GM19397 (cell line): ENCODE results near the gene FAM161A.
"Not testable (repeated sequence)": the region's sequence is repeated elsewhere in the genome, so short reads cannot be mapped to it uniquely, and the experiment has no call there.

Experiments
- ATAC-seq: cut with Tn5 transposase; IDR thresholded peaks from one replicate; pipeline ENCODE4 v1.9.1; 2021; ENCODE audit warnings: mild to moderate bottlenecking, moderate library complexity; ENCODE audit not compliant: unreplicated experiment

The FAM161A gene

DNA sequence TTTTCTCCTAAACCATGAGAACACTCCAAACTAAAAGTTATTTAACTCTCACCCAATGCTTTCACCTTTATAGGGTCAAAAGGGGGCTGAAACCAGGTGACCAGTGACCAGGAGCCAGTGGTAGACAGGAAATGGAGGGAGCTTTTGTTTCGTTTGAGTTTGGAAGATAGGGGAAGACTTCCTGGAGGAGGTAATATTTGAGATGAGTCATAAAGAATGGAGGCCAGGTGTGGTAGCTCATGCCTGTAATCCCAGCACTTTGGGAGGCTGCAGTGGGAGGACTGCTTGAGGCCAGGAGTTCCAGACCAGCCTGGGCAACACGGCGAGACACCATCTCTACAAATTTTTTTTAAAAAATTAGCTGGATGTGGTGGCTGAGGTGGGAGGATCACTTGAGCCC is 8.5 kb downstream of the FAM161A start:
- no peak for ATAC-seq

DNA sequence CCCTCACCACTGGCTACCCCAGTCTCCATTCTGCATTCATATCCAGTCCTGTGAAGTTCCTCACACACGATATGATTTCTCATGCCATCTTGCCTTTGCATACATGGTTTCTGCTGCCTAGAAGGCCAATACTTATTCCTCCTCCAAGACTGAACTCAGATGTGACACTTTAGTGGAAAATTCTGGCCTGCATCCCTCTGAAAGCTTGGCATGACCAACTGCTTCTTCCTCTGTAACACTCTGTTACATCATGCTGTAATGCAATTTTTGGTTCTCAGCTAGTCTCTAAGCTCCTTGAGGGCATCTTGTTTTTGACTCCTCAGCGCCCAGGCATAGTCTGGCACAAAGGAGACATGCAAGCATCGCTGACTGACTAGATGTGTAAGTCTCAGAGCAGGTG is 12.6 kb downstream of the FAM161A start:
- ATAC-seq, result no peak

DNA sequence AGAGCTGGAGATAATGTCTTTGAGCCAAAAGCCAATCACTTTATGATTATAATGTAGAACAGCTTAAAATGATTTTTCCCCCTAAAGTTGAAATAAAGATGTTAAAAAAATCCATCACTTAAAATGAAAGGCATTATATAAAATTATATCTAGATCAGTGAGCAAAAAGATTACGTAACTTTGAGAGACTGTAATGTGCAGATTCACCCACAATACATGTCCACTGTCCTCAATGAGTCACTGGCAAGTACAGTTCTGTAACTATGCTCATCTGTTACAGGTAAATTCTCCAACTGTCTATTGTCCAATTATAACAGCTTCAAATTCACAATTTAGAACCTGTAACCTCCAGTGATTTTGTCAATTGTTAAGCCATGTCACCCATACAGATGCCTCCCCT is 19.0 kb downstream of the FAM161A start:
- ATAC-seq, result no peak

DNA sequence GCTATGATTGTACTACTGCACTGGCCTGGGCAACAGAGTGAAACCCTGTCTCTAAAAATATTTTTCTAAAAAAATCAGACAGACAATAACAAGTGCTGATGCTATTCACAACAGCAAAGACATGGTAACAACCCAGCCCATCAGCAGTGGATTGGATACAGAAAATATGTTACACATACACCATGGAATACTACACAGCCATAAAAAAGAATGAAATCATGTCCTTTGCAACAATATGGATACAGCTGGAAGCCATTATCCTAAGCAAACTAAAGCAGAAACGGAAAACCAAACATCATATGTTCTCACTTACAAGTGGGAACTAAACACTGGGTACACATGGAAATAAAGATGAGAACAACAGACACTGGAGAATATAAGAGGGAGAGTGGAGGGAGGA is 19.9 kb downstream of the FAM161A start:
- ATAC-seq, result no peak

DNA sequence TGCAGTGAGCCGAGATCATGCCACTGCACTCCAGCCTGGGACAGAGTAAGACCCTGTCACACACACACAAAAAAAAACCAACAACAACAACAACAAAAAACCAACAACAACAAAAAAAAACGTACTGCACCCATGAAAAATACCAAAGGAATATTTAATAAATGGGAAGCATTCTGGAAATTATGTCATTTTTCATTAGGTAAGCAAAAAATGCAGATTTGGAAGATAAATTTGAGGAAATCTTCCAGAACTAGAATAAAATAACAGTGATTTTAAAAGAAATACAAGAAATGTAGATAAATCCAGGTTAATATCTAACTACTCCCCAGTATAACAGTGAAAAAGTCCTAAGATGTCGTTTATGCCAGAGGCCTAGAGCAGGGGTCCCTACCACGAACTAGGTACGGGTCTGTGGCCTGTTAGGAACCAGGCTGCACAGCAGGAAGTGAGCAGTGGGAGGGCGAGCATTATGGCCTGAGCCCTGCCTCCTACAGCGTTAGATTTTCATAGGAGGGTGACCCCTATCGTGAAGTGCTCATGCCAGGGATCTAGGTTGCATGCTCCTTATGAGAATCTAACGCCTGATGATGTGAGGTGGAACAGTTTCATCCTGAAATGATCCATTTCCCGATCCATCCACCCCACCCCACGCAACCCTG is 21.5 kb downstream of the FAM161A start:
- ATAC-seq, result no peak

DNA sequence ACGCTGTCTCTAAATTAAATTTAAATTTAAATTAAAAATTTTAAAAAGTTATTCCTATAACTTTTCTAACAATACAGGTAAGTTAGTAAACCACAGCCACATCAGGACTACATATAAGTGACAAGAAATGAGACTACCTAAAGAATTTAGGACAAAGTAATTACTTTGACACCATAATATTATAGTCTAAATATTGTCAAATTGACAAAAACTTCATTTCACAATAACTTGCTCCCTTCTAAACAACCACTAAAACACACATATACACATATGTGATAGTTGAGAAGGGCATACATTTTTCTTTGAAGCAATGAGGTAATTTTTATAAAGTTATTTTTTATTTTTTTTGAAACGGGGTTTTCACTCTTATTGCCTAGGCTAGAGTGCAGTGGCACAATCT is 31.6 kb downstream of the FAM161A start:
- no peak for ATAC-seq

DNA sequence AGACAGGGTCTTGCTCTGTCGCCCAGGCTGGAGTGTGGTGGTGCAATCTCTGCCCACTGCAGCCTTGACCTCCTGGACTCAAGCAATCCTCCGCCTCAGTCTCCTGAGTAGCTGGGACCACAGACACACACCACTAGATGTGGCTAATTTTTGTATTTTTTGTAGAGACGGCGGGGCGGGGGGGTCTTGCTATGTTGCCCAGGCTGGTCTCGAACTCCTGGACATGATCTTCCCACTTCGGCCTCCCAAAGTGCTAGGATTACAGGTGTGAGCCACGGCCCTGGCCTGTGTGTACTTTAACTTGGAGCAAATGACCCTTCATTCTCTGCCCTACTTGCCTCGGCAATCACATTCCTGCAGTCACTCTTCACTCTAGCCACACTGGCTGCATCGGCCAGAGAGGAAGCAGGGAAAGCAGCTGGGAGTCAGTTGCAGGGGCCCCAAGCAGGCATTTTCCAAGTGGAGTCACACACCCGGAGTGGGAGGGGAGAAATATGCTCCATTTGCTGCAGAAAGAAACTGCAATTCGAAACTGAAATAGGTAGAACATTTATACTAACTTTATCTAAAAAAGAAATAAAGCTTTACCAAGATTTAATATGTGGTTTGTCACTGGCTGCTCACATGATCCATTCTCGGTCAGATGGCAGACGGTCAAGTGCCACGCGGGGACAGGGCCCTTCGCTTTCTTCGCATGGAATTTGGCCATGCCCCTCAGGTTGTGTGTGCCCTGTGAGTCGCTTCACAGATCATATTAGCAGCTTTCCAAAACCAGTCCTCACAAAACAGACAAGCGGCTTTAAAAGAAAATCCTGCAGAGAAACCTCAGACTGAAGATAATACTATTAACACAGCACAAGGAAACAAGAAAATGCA is 37.1 kb downstream of the FAM161A start:
- ATAC-seq, result no peak

DNA sequence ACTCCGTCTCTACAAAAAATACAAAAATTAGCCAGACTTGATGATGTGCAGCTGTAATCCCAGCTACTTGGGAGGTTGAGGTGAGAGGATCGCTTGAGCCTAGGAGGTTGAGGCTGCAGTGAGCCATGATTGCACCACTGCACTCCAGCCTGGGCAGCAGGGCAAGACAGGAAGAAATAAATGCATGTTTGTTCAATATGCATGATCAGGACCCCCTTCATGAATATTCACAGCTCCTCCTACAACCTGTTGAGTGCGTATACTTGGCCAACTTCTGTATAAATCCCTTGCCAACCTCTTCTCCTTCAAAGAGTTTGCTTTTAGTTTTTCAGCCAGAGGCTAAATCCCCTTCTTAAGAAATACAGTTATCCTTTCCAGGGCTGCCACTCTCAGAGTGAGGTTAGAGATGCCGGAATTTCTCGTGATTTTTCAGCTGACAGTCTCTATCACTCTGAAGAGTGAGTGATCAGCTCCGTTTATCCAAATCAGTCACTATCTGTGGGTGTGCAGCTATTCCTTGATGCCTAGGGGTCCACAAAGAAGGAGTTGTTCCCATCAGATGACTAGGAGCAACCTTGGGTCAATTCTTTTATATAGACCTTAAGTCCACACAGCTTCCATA is 39.2 kb downstream of the FAM161A start:
- no peak for ATAC-seq

DNA sequence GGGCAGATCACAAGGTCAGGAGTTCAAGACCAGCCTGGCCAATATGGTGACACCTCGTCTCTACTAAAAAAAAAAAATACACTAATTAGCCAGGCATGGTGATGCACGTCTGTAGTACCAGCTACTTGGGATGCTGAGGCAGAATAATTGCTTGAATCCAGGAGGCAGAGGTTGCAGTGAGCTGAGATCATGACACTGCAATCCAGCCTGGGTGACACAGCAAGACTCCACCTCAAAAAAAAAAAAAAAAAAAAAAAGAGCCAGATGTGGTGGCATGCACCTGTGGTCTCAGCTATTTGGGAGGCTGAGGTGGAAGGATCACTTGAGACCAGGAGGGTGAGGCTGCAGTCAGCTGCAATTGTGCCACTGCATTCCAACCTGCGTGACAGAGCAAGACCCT is 40.5 kb downstream of the FAM161A start:
- not testable (repeated sequence) for ATAC-seq

DNA sequence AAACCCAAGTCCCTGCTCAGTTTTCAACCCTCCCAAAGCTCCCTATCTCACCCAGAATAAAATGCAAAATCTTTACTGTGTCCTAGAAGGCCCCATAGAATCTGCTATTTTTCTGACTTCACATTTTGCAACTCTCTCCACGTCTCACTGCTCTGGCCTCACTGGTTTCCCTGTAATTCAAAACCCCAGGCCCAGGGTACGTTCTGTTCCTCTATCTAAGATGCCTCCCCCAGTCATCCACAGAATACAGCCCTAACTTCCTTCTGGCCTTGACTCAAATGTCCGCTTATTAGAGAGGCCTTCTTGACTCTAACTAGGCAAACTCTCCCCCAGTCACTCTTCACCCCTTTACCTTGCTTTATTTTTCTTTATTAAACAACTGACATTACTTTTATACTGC is 42.0 kb downstream of the FAM161A start:
- no peak for ATAC-seq

DNA sequence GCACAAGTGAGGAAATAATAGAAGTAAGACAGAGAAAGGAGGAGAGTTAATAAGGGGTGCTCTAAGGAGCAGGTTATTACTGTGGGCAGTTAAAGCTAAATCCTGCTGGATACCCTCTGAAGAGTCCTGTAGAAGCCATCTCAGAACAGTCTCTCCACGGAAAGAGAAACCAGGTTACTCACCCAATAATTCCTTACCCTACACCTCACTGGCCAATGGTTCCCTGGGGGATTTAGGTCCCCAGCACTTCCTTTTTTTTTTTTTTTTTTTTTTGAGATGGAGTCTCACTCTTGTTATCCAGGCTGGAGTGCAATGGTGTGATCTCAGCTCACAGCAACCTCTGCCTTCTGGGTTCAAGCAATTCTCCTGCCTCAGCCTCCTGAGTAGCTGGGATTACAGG is 43.7 kb downstream of the FAM161A start:
- ATAC-seq, result not testable (repeated sequence)

DNA sequence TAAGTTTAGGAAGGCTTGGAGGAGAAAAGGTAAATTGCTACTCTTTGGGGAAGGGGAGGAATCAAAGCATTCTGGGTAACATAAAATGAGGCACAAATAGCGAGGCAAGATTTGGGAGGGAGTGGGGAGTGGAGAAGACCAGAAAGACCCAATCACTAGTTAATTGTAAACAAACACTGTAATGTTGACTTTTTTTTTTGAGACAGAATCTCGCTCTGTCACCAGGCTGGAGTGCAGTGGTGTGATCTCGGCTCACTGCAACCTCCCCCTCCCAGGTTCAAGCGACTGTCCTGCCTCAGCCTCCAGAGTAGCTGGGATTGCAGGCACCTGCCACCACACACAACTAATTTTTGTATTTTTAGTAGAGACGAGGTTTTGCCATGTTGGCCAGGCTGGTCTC is 45.2 kb downstream of the FAM161A start:
- not testable (repeated sequence) for ATAC-seq

DNA sequence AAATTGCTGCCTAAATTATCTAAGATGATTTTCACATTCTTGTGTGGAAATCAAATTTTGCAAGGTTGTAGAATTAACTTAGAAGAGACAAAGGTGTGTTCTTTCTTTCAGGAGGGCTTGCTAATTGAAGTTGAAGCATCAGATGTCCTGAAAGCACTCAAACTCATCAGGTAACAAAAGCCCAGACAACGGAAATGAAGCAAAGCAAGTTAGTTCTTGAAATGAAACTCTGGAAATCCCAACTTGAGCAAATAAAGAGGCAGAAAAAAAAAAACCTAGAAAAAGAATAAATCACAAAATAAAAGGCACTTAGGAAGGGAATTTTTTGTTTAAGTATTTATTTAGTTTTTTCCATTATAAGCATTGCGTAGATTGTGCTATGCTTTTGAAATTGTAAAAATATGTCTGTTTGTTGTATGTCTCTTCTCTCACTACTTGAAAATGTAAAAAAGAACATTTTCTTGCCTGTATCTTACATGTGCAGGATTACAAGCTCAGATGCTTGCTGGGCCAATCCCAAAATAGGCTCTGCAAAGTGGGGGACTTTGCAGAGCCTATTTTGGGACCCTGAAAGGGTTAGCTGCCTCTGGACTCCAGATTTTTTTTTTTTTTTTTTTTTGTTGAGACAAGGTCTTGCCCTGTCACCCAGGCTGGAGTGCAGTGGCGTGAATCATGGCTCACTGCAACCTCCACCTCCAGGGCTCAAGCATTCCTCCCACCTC is 46.7 kb downstream of the FAM161A start:
- ATAC-seq, result no peak

DNA sequence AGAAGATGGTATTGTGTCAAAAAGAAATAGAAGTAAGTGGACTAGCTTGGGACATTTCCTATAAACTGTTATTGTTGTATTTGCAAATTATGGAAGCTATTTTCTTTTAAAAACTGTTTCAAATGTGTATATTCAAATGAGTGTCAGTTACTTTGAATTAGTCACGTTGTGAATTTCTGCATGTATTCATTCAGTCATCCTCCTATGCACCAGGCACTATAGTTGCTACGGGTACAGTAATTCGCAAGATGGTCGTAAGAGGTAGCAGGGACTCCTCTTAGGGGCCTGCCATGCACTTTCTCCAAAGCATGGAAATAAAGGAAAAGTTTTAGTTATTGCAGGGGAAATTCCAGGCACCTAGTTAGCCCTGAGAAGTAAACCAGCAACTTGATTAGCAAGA is 51.3 kb downstream of the FAM161A start:
- no peak for ATAC-seq

DNA sequence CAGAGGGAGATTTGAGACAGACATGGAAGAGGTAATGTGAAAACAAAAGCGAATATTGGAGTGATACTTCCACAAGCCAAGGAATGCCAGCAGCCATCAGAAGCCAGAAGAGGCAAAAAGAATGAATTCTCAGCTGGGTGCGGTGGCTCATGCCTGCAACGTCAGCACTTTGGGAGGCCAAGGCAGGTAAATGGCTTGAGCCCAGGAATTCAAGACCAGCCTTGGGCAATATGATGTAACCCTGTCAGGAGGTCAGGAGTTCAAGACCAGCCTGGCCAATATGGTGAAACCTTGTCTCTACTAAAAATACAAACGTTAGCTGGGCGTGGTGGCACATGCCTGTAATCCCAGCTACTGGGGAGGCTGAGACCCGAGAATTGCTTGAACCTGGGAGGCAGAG is 54.8 kb downstream of the FAM161A start:
- ATAC-seq, result no peak

DNA sequence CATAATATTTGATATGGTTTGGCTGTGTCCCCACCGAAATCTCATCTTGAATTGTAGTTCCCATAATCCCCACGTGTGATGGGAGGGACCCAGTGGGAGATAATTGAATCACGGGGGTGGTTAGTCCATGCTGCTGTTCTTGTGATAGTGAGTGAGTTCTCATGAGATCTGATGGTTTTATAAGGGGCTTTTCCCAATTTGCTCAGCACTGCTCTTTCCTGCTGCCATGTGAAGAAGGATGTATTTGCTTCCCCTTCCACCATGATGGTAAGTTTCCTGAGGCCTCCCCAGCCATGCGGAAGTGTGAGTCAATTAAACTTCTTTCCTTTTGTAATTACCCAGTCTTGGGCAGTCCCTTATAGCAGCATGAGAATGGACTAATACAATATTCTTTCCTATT is 56.4 kb downstream of the FAM161A start:
- ATAC-seq, result not testable (repeated sequence)

DNA sequence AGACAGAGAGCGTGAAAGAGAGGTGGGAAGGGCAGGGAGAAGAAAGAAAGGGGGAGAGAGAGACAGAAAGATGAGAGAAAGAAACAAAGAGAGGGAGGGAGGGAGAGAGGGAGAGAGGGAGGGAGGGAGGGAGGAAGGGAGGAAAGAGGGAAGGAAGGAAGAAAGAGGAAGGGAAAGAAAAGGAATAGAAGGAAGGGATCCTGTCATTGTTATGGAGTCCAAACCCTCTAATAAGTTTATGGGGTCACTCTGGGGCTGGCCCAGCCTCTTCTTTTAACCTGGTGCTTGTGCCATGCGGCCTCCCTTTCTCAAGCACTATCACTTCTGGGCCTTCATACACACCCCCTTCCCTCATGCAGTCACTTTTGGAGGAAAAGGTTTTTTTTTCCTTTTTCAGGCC is 58.5 kb downstream of the FAM161A start:
- no peak for ATAC-seq

DNA sequence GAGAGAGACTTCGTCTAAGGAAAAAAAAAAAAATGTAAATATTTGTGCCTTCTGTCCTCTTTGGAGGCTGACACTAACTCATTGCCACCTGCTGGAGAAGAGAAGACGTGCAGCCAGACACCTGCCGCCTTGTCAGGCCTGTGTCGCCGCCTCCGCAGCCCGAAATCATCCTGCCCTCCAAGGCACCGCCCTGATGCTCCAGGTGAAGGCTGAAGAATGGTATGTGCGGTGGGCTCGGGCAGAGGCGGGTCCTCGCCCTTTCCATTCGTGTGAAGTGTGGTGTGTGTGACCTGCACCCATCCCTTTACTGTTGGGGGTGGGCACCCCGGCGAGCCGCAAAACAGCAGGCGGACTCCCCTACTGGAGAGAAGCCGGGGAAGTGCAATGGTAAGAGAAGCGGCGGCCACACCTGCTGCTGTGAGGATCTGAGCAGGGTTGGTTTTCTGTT is 60.4 kb downstream of the FAM161A start:
- ATAC-seq, result no peak

DNA sequence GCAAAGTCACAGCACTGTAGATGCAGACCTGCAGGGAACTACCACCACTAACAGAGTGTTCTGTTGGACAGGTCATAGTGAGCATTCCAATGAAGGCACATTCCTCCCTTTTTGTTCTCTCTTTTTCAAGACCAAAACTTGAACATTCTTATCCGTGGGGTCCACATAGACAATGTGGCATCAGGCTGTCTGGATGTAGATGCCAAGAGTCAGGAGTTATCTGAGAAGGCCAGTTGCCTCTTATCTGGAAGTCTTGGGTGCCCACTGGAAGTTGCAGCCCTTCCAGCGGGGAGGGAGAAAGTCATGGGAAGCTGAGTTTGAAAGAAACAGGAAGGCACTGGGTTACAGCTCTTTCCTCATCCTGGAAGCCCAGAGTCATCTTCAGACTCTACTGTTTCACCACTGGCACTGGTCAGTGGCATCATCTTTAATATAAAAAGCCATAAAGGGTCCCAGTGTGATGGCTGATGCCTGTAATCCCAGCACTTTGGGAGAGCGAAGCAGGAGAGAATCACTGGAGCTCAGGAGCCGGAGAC is 61.4 kb downstream of the FAM161A start:
- ATAC-seq, result no peak

DNA sequence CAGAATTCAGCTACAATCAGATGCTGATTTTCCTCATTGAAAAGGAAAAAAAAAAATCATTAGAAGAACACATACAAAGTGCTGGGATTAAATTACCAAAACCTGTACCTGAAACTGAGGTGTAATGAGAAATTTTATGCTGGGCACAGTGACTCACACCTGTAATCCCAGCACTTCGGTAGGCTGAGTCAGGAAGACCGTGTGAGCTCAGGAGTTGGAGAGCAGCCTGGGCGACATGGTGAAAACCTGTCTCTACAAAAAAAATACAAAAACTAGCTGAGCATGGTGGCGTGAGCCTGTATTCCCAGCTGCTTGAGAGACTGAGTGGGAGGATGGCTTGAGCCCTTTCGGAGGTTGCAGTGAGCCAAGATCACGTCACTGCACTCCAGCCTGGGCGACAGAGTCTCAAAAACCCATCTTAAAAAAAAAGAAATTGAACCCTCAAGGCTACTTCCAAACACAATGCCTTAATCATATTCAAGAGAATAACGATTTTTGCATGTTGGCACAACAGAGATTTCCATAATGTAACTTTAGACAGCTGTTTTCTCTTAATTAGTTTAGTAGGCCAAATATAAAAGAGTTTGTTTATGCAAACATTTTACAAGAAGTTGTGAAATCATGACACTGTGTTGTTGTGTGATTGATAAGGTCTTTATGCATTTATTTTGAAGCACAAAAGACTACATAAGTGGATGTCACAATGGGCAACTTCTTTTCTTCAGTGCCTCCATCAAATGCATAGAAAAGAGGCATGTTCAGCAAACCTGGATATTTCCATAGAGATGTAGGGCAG is 63.9 kb downstream of the FAM161A start:
- ATAC-seq, result no peak
